Right lobe of liver (tissue), 6 donors: ENCODE results near the gene PLAAT4. TPM values are rescaled to one million over a fixed set of nuclear protein-coding genes. Genes with fewer than 3 reads are reported as not detected.

Experiments
- ATAC-seq, 4 donors: fragments of 200-7000 bp; cut with Tn5 transposase; one replicate each; pipeline ENCODE4 v1.9.1; 2020; ENCODE audit warnings: mild to moderate bottlenecking in 4 of 4, moderate library complexity in 4 of 4
- DNase-seq, 3 donors: peaks; one replicate each; pipeline ENCODE4 v3.0.0-alpha.2; 2020
- H3K27ac ChIP-seq, 3 donors: fragments of 200-600 bp; one replicate each; pipeline ENCODE4 v1.8.0; 2022
- H3K27me3 ChIP-seq, 2 donors: fragments of 200-600 bp; one replicate each; pipeline ENCODE4 v1.8.0; 2022
- H3K36me3 ChIP-seq, 4 donors: fragments of 200-600 bp; sonication (generic) in 1 of 4; one replicate each; pipeline versions ENCODE4 v1.5.1 to v1.8.0; 2017 to 2022; ENCODE audit warnings: control low read depth in 1 of 4
- H3K4me1 ChIP-seq, 4 donors: fragments of 200-600 bp; sonication (generic) in 1 of 4; one replicate each; pipeline versions ENCODE4 v1.5.1 to v1.8.0; 2017 to 2022; ENCODE audit warnings: control low read depth in 1 of 4
- H3K4me3 ChIP-seq, 3 donors: fragments of 200-600 bp; one replicate each; pipeline ENCODE4 v1.8.0; 2022
- H3K9me3 ChIP-seq, 4 donors: fragments of 200-600 bp; sonication (generic) in 1 of 4; one replicate each; pipeline versions ENCODE4 v1.5.1 to v1.8.0; 2017 to 2022; ENCODE audit warnings: control low read depth in 1 of 4
- POLR2A ChIP-seq: fragments of 450-650 bp; IDR thresholded peaks from one replicate; pipeline ENCODE4 v1.6.1; 2017; ENCODE audit warnings: antibody characterized with exemption, mild to moderate bottlenecking
- WGBS: methylation state at CpG from one replicate; pipeline ENCODE4 v1.1.6; 2018; ENCODE audit warnings: low coverage, low lambda C conversion rate; ENCODE audit not compliant: insufficient coverage; ENCODE audit errors: missing lambda C conversion rate; 5-methylcytosine and 5-hydroxymethylcytosine counted together
- intact Hi-C, 2 donors: fragments of 100-400 bp; cut with DNase I; formaldehyde crosslinking; loops; one replicate each; pipeline versions ENCODE4 v1.11.2 to v1.14.1; 2022
- total RNA-seq, 6 experiments: library from RNA; depleted of rRNA in 2 of 6; stranded (reverse); fragments of >200 nt in 2 of 6; fragmentation: NEBNext Ultra II Directional in 3 of 6; extraction: Animal tissue kit (Norgen Biotek cat#: 25700) in 3 of 6; gene quantifications; one replicate each; pipeline versions ENCODE4 v1.1.0 to v1.2.4, GENCODE V29; 2016 to 2023
- TF ChIP-seq, protein P1 (sequence below), 4 donors: fragments of 200-600 bp in 3 of 4; fragments of 450-650 bp in 1 of 4; IDR thresholded peaks; one replicate each; pipeline versions ENCODE4 v1.5.1 to v1.8.0; 2016 to 2022; ENCODE audit warnings: antibody characterized with exemption in 4 of 4, mild to moderate bottlenecking in 2 of 4
- donor health status: DM: no; HTN: yes; CAD: no.
- donor health status: DM: no; HTN: no; CAD: no.
- donor health status: DM: no; HTN: no; CAD: no.
- donor health status: DM: no; HTN: yes; CAD: no.
- donor health status: DM: no; HTN: yes; CAD: no.

The PLAAT4 gene
- total RNA-seq, 6 experiments from 2014 or later: 15.9 to 56.8 (median 47.0) TPM

DNA sequence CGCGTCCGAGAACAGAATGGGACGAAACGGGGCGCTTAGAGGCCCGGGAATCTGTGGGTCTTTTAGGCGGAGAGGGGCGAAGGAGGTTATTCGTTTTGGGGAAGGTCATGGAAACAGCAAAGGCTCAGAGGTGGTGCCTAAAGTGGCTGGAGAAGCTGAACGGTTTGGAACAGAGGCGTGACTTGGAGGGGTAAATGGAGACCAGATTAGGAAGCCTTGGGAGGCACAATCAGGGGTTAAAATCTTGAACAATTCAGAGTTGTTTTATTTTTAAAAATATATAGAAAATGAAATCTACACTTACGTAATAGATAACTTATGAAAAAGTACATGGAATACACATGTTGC is 45.4 kb upstream of the PLAAT4 start:
- no peak for TF ChIP-seq POLR2A
- TF ChIP-seq, protein P1, sequence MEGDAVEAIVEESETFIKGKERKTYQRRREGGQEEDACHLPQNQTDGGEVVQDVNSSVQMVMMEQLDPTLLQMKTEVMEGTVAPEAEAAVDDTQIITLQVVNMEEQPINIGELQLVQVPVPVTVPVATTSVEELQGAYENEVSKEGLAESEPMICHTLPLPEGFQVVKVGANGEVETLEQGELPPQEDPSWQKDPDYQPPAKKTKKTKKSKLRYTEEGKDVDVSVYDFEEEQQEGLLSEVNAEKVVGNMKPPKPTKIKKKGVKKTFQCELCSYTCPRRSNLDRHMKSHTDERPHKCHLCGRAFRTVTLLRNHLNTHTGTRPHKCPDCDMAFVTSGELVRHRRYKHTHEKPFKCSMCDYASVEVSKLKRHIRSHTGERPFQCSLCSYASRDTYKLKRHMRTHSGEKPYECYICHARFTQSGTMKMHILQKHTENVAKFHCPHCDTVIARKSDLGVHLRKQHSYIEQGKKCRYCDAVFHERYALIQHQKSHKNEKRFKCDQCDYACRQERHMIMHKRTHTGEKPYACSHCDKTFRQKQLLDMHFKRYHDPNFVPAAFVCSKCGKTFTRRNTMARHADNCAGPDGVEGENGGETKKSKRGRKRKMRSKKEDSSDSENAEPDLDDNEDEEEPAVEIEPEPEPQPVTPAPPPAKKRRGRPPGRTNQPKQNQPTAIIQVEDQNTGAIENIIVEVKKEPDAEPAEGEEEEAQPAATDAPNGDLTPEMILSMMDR (IDR thresholded peaks at IDR 0.05): no peak
- ATAC-seq: no peak
- Histone ChIP-seq H3K9me3 (no peaks in the 10 kb centered on the region), H3K27me3 (no peaks in the 10 kb centered on the region), H3K27ac (no peak overlapping the region), H3K36me3 (no peaks in the 10 kb centered on the region), H3K4me3 (peak overlapping the region; percentile 20 to 46 (median 29)), H3K4me1 (peaks cover 0 to 25% (median 8%) of the 10 kb centered on the region in 4 donors)
- intact Hi-C loops: no loop called here
- WGBS: 5% methylated on average over 13 of the region's 13 CpGs
- no peak for DNase-seq

DNA sequence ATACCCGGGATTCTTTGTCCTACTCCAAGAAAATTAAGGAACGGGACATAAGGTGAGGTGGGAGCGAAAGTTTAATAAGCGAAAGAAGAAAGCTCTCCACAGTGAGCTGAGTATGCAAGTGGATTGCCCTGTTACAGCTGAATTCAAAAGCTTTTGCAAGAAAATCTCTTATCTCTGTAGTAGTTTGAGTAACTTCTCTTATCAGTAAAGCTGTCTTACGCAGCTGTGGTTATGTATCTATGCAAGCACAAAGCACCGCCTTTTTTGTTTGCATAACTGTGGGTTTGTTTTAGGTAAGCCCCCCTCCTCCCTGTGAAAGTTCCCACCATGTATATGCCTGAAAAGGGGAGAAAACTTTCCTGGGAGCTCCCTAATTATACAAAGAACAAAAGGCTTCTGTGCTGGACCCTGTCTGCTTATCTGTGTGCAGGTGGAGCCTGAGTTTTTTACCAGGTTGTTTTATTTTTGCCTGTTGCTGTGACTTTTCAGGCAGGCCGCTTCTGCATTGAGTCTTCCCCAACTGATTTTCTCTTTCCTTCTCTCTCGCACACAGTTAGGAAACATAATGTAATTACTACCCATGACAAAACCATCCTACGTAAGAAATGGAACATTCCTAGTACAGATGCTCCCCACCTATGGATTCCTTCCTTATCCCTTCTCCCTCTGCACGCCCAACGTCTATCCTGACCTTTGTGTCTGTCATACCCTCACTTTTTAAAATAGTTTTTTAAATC is 44.8 kb upstream of the PLAAT4 start:
- no peaks in the 10 kb centered on the region for H3K9me3 ChIP-seq
- H3K4me3 ChIP-seq: peak overlapping the region in 2 of 3 donors; percentile 20 to 46
- H3K4me1 ChIP-seq: peaks cover 0 to 25% (median 8%) of the 10 kb centered on the region in 4 donors
- peak in 3 of 4 donors; percentile 29 to 51 (median 35) for ATAC-seq
- no peak for DNase-seq
- WGBS: 40% methylated on average over 10 of the region's 11 CpGs
- intact Hi-C loops: no loop called here
- H3K27me3 ChIP-seq: no peaks in the 10 kb centered on the region
- TF ChIP-seq POLR2A: no peak
- TF ChIP-seq, protein P1 (IDR thresholded peaks at IDR 0.05): no peak
- H3K36me3 ChIP-seq: no peaks in the 10 kb centered on the region
- H3K27ac ChIP-seq: no peak overlapping the region

DNA sequence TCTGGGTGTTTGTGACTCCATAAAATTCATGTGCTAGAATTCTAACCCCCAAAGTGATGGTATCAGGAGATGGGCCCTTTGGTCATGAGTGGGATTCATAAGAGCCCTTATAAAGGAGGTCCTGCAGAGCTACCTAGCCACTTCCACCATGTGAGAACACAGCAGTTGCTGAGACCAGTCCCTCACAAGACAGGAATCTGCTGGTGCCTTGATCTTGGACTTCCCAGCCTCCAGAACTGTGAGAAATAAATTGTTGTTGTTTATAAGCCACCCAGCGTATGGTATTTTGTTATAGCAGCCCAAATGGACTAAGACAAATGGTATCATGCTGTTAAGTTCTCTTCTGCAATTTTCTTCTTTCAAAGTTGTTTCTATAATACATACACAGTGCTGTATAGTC is 44.2 kb upstream of the PLAAT4 start:
- no peak for ATAC-seq
- no peak for TF ChIP-seq POLR2A
- TF ChIP-seq, protein P1 (IDR thresholded peaks at IDR 0.05): no peak
- Histone ChIP-seq H3K27ac (no peak overlapping the region), H3K27me3 (no peaks in the 10 kb centered on the region), H3K9me3 (no peaks in the 10 kb centered on the region), H3K4me3 (no peak overlapping the region), H3K4me1 (peaks cover 0 to 25% (median 8%) of the 10 kb centered on the region in 4 donors), H3K36me3 (no peaks in the 10 kb centered on the region)
- DNase-seq: no peak
- intact Hi-C loops: no loop called here
- WGBS: 80% methylated on average over 1 of the region's 1 CpG

DNA sequence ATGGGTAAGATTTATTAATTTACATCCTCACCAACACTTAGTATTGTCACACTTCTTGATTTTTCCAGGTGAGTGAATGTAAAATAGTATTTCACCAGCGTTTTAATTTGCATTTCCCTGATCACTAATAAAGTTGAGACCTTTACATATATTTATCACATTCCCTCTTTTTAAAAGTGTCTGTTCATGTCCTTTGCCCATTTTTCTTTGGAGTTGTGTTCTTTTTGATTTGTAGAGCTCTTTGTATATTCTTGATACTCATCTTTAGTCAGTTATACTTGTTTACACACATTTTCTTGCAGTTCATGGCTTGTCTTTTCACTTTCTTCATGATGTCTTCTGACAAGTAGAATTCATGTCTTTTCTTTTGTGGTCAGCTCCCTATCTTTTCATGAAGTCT is 43.5 kb upstream of the PLAAT4 start:
- H3K4me3 ChIP-seq: no peak overlapping the region
- intact Hi-C loops: no loop called here
- ATAC-seq (no peak), DNase-seq (no peak)
- no peaks in the 10 kb centered on the region for H3K36me3 ChIP-seq
- H3K27ac ChIP-seq: no peak overlapping the region
- no peaks in the 10 kb centered on the region for H3K9me3 ChIP-seq
- no peaks in the 10 kb centered on the region for H3K27me3 ChIP-seq
- peaks cover 0 to 25% (median 8%) of the 10 kb centered on the region in 4 donors for H3K4me1 ChIP-seq
- TF ChIP-seq, protein P1 (IDR thresholded peaks at IDR 0.05): no peak
- TF ChIP-seq POLR2A: no peak
- WGBS: 100% methylated on average over 1 of the region's 1 CpG
